Gastroesophageal sphincter (tissue), 4 donors: Measurements from ENCODE around the gene ZMIZ1. TPM values are rescaled to one million over a fixed set of nuclear protein-coding genes. Genes with fewer than 3 reads are reported as not detected.

Source experiments
- ATAC-seq: fragments of 150-250 bp; one replicate; pipeline ENCODE4 v1.9.1; 2016; ENCODE audit warnings: mild to moderate bottlenecking, moderate library complexity
- H3K27ac ChIP-seq, 4 donors: fragments of 200-600 bp; sonication (generic) in 3 of 4; 1 replicate in 3 of 4; 2 replicates in 1 of 4; pipeline ENCODE4 v1.5.1; 2016 to 2019
- H3K27me3 ChIP-seq: fragments of 200-600 bp; sonication (generic); one replicate; pipeline ENCODE4 v1.5.1; 2019
- H3K36me3 ChIP-seq, 2 donors: fragments of 200-600 bp; sonication (generic); one replicate each; pipeline ENCODE4 v1.5.1; 2019; ENCODE audit warnings: control low read depth in 1 of 2
- H3K4me1 ChIP-seq, 3 donors: fragments of 200-600 bp; sonication (generic); 1 replicate in 2 of 3; 2 replicates in 1 of 3; pipeline ENCODE4 v1.5.1; 2016 to 2019; ENCODE audit warnings: control low read depth in 2 of 3
- H3K4me3 ChIP-seq, 2 donors: fragments of 200-600 bp; sonication (generic); one replicate each; pipeline ENCODE4 v1.5.1; 2019; ENCODE audit warnings: mild to moderate bottlenecking in 1 of 2, moderate library complexity in 1 of 2
- H3K9me3 ChIP-seq, 3 donors: fragments of 200-600 bp; sonication (generic); one replicate each; pipeline ENCODE4 v1.5.1; 2017 to 2019; ENCODE audit warnings: control low read depth in 2 of 3
- EP300 ChIP-seq: sonication (generic); formaldehyde crosslinking; IDR thresholded peaks from one replicate; pipeline ENCODE4 v1.6.1; 2017; ENCODE audit warnings: antibody characterized with exemption, mild to moderate bottlenecking
- POLR2A ChIP-seq, 2 donors: fragments of 450-650 bp; IDR thresholded peaks; one replicate each; pipeline ENCODE4 v1.6.1; 2017; ENCODE audit warnings: antibody characterized with exemption in 2 of 2, mild to moderate bottlenecking in 2 of 2, moderate library complexity in 1 of 2
- POLR2AphosphoS5 ChIP-seq: sonication (generic); formaldehyde crosslinking; IDR thresholded peaks from one replicate; pipeline ENCODE4 v1.6.1; 2017; ENCODE audit warnings: antibody characterized with exemption
- WGBS, 2 donors: methylation state at CpG; one replicate each; pipeline ENCODE4 v1.1.5; 2018; ENCODE audit warnings: low coverage in 1 of 2; 5-methylcytosine and 5-hydroxymethylcytosine counted together
- total RNA-seq, 4 donors: library from RNA; depleted of rRNA; stranded (reverse); fragments of >200 nt; gene quantifications; one replicate each; pipeline ENCODE4 v1.1.0, GENCODE V29; 2016
- TF ChIP-seq, protein P1 (sequence below), 4 experiments: fragments of 200-600 bp in 2 of 4; fragments of 450-650 bp in 2 of 4; sonication (generic) in 1 of 4; IDR thresholded peaks; one replicate each; pipeline ENCODE4 v1.5.1; 2017 to 2019; ENCODE audit warnings: antibody characterized with exemption in 4 of 4, mild to moderate bottlenecking in 2 of 4, moderate library complexity in 2 of 4

Gene ZMIZ1
- total RNA-seq, 4 donors from 2014 or later: 36.3 to 79.2 (median 67.1) TPM

DNA sequence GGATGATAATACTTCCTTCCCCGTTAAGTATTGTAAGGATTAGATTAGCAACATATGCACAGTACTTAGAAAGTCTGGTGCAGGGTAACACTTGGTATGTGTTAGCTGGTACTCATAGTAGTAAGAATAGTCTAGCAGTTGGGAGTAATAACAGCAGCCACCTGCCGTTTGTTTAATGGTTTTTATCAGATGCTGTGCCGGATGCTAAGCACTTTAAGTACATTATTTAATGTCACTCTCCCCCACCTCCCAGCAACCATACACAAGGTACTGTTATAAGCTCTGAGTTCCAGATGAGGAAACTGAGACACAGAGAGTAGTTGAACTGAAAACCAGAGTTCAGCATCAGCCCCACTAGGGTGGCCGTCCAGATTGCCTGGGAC, 60.1 kb downstream of the ZMIZ1 start:
- Histone ChIP-seq H3K36me3 (peaks cover 0 to 51% of the 10 kb centered on the region in 2 donors), H3K27ac (peak overlapping the region in 3 of 4 donors; percentile 30 to 46 (median 39)), H3K4me3 (no peak overlapping the region), H3K4me1 (peaks cover 0 to 93% (median 43%) of the 10 kb centered on the region in 3 donors), H3K27me3 (no peaks in the 10 kb centered on the region), H3K9me3 (no peaks in the 10 kb centered on the region)
- TF ChIP-seq POLR2A (IDR thresholded peaks at IDR 0.05) (no peak), POLR2AphosphoS5 (no peak), EP300 (no peak)
- TF ChIP-seq, protein P1, sequence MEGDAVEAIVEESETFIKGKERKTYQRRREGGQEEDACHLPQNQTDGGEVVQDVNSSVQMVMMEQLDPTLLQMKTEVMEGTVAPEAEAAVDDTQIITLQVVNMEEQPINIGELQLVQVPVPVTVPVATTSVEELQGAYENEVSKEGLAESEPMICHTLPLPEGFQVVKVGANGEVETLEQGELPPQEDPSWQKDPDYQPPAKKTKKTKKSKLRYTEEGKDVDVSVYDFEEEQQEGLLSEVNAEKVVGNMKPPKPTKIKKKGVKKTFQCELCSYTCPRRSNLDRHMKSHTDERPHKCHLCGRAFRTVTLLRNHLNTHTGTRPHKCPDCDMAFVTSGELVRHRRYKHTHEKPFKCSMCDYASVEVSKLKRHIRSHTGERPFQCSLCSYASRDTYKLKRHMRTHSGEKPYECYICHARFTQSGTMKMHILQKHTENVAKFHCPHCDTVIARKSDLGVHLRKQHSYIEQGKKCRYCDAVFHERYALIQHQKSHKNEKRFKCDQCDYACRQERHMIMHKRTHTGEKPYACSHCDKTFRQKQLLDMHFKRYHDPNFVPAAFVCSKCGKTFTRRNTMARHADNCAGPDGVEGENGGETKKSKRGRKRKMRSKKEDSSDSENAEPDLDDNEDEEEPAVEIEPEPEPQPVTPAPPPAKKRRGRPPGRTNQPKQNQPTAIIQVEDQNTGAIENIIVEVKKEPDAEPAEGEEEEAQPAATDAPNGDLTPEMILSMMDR (IDR thresholded peaks at IDR 0.05): no peak
- no peak for ATAC-seq
- 37 to 64% methylated on average over 2 to 3 of the region's 4 CpGs for WGBS, 2 donors

DNA sequence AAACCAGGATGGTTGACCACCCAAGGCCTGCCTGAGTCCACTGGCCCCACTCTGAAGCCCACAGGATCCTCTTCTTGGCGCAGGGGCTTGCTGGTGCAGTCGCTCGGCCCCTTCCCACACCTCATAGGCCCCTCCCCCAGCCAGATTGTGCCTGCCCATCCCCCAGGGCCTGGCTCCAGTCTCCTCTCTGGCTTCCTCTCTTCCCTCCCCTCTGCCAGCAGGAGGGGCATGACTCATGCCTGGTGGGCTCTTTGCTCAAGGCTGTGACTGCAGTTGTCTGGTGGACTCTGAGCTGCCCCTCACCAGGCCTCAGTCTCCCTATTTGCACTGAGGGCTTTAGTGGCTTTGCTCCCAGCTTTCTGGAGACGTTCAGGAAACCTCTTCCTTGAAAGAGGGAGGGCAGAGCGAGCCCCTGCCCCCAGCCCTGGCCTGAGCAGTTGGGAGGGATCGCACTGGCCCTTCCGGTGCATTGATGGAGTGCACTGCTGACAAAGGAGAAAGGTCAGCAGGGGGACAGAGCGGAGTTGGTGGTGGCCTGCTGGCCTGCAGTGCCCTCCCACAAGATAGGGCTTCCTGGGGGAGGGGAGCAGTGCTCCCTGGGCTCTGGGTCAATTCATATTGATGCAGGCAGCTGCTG, 60.7 kb downstream of the ZMIZ1 start:
- peaks cover 0 to 98% (median 43%) of the 10 kb centered on the region in 3 donors for H3K4me1 ChIP-seq
- WGBS, 2 donors: no CpG with 5 or more reads among the region's 8 CpGs

GRCh38 chr10:79130255-79130654, 61.5 kb downstream of the ZMIZ1 start:
- WGBS, 2 donors: no CpG with 5 or more reads among the region's 5 CpGs
- H3K4me1 ChIP-seq: peaks cover 0 to 98% (median 43%) of the 10 kb centered on the region in 3 donors
- peak overlapping the region in 2 of 4 donors; percentile 20 to 30 for H3K27ac ChIP-seq

More for the DNA sequence above, 60.7 kb downstream of the ZMIZ1 start:
- TF ChIP-seq EP300 (no peak), POLR2AphosphoS5 (no peak), POLR2A (IDR thresholded peaks at IDR 0.05) (no peak)
- TF ChIP-seq, protein P1 (IDR thresholded peaks at IDR 0.05): peak in 1 of 4 experiments; percentile 18
- H3K4me3 ChIP-seq: no peak overlapping the region
- H3K36me3 ChIP-seq: peaks cover 0 to 45% of the 10 kb centered on the region in 2 donors
- peak overlapping the region in 3 of 4 donors; percentile 30 to 46 (median 39) for H3K27ac ChIP-seq
- H3K27me3 ChIP-seq: no peaks in the 10 kb centered on the region
- H3K9me3 ChIP-seq: no peaks in the 10 kb centered on the region
- ATAC-seq: peak; percentile 49

GRCh38 chr10:79130846-79131245, 62.1 kb downstream of the ZMIZ1 start:
- H3K9me3 ChIP-seq: no peaks in the 10 kb centered on the region
- H3K36me3 ChIP-seq: peaks cover 0 to 32% of the 10 kb centered on the region in 2 donors
- no peaks in the 10 kb centered on the region for H3K27me3 ChIP-seq
- H3K27ac ChIP-seq: no peak overlapping the region
- TF ChIP-seq EP300 (no peak), POLR2A (IDR thresholded peaks at IDR 0.05) (no peak), POLR2AphosphoS5 (no peak)
- TF ChIP-seq, protein P1 (IDR thresholded peaks at IDR 0.05): no peak
- no peak overlapping the region for H3K4me3 ChIP-seq
- H3K4me1 ChIP-seq: peaks cover 0 to 98% (median 47%) of the 10 kb centered on the region in 3 donors
- WGBS, 2 donors: 80 to 83% methylated on average over 3 to 4 of the region's 5 CpGs
- ATAC-seq: no peak

More at GRCh38 chr10:79130255-79130654, 61.5 kb downstream of the ZMIZ1 start:
- no peak for ATAC-seq
- peaks cover 0 to 38% of the 10 kb centered on the region in 2 donors for H3K36me3 ChIP-seq
- TF ChIP-seq POLR2A (IDR thresholded peaks at IDR 0.05) (no peak), EP300 (no peak), POLR2AphosphoS5 (no peak)
- TF ChIP-seq, protein P1 (IDR thresholded peaks at IDR 0.05): no peak
- no peak overlapping the region for H3K4me3 ChIP-seq
- H3K9me3 ChIP-seq: no peaks in the 10 kb centered on the region
- no peaks in the 10 kb centered on the region for H3K27me3 ChIP-seq
